Liver (tissue), 9 donors: Measurements from ENCODE around the gene ACADSB. TPM values are rescaled to one million over a fixed set of nuclear protein-coding genes. Genes with fewer than 3 reads are reported as not detected.

Experiments
- DNase-seq: peaks from one replicate; pipeline ENCODE4 v3.0.0-alpha.2; 2017; ENCODE audit warnings: low spot score
- H3K27ac ChIP-seq, 2 donors: one replicate each; pipeline ENCODE4 v1.7.0; 2013; ENCODE audit warnings: inconsistent platforms in 2 of 2, low read length in 2 of 2, control low read depth in 1 of 2, low read depth in 1 of 2, mild to moderate bottlenecking in 1 of 2
- H3K27me3 ChIP-seq, 4 donors: one replicate each; pipeline versions ENCODE4 v1.6.1 to v1.7.0; 2013; ENCODE audit warnings: low read length in 3 of 4, inconsistent platforms in 1 of 4, mild to moderate bottlenecking in 1 of 4, moderate library complexity in 1 of 4; ENCODE audit not compliant: control insufficient read depth in 4 of 4, insufficient read depth in 4 of 4
- H3K36me3 ChIP-seq, 4 donors: one replicate each; pipeline versions ENCODE4 v1.6.1 to v1.7.0; 2013; ENCODE audit warnings: low read length in 3 of 4, mild to moderate bottlenecking in 3 of 4, low read depth in 1 of 4, moderate library complexity in 1 of 4; ENCODE audit not compliant: control insufficient read depth in 4 of 4, insufficient read depth in 3 of 4
- H3K4me1 ChIP-seq, 4 donors: one replicate each; pipeline versions ENCODE4 v1.6.1 to v1.7.0; 2013; ENCODE audit warnings: low read length in 3 of 4, mild to moderate bottlenecking in 3 of 4, moderate library complexity in 1 of 4; ENCODE audit not compliant: control insufficient read depth in 4 of 4, insufficient read depth in 4 of 4
- H3K4me3 ChIP-seq, 3 donors: one replicate each; pipeline versions ENCODE4 v1.6.1 to v1.7.0; 2013; ENCODE audit warnings: low read length in 3 of 3, control low read depth in 1 of 3, low read depth in 1 of 3, mild to moderate bottlenecking in 1 of 3
- H3K9ac ChIP-seq, 2 donors: one replicate each; pipeline ENCODE4 v1.7.0; 2013; ENCODE audit warnings: low read length in 2 of 2, mild to moderate bottlenecking in 2 of 2, moderate library complexity in 2 of 2, control low read depth in 1 of 2, low read depth in 1 of 2
- H3K9me3 ChIP-seq, 4 donors: one replicate each; pipeline versions ENCODE4 v1.6.1 to v1.7.0; 2013; ENCODE audit warnings: low read length in 3 of 4; ENCODE audit not compliant: control insufficient read depth in 4 of 4
- EGR1 ChIP-seq, 2 donors: IDR thresholded peaks; 2 replicates each; pipeline ENCODE4 v1.6.1; 2016 to 2018; ENCODE audit warnings: antibody characterized with exemption in 2 of 2, low read depth in 2 of 2
- FOXA1 ChIP-seq: IDR thresholded peaks from 2 replicates; pipeline ENCODE4 v1.6.1; 2016; ENCODE audit warnings: antibody characterized with exemption
- FOXA2 ChIP-seq: IDR thresholded peaks from 2 replicates; pipeline ENCODE4 v1.6.1; 2016; ENCODE audit warnings: antibody characterized with exemption
- GABPA ChIP-seq, 2 donors: IDR thresholded peaks in 1 of 2; conservative IDR thresholded peaks in 1 of 2; 2 replicates each; pipeline ENCODE4 v1.6.1; 2016; ENCODE audit warnings: antibody characterized with exemption in 2 of 2, mild to moderate bottlenecking in 1 of 2, moderate library complexity in 1 of 2
- HNF4A ChIP-seq, 2 donors: conservative IDR thresholded peaks; 2 replicates each; pipeline ENCODE4 v1.6.1; 2016; ENCODE audit warnings: antibody characterized with exemption in 2 of 2, mild to moderate bottlenecking in 2 of 2
- HNF4G ChIP-seq: IDR thresholded peaks from 2 replicates; pipeline ENCODE4 v1.6.1; 2016; ENCODE audit warnings: antibody characterized with exemption
- JUND ChIP-seq, 2 donors: IDR thresholded peaks; 2 replicates each; pipeline ENCODE4 v1.6.1; 2016; ENCODE audit warnings: antibody characterized with exemption in 2 of 2
- NR2F2 ChIP-seq: IDR thresholded peaks from 2 replicates; pipeline ENCODE4 v1.6.1; 2016; ENCODE audit warnings: antibody characterized with exemption
- RAD21 ChIP-seq, 2 donors: IDR thresholded peaks; 2 replicates each; pipeline ENCODE4 v1.6.1; 2016; ENCODE audit warnings: antibody characterized with exemption in 2 of 2, mild to moderate bottlenecking in 2 of 2
- RXRA ChIP-seq, 2 donors: IDR thresholded peaks; 2 replicates each; pipeline ENCODE4 v1.6.1; 2017 to 2018; ENCODE audit warnings: antibody characterized with exemption in 2 of 2, mild to moderate bottlenecking in 1 of 2
- SP1 ChIP-seq: IDR thresholded peaks from 2 replicates; pipeline ENCODE4 v1.6.1; 2018; ENCODE audit warnings: antibody characterized with exemption, mild to moderate bottlenecking
- TAF1 ChIP-seq: conservative IDR thresholded peaks from 2 replicates; pipeline ENCODE4 v1.6.1; 2016; ENCODE audit warnings: antibody characterized with exemption, mild to moderate bottlenecking
- YY1 ChIP-seq: IDR thresholded peaks from 2 replicates; pipeline ENCODE4 v1.6.1; 2016; ENCODE audit warnings: antibody characterized with exemption, mild to moderate bottlenecking
- polyA plus RNA-seq, 2 donors: library from polyadenylated mRNA; stranded (reverse) in 1 of 2; unstranded in 1 of 2; fragments of 200-250 nt in 1 of 2; fragments of >200 nt in 1 of 2; fragmentation: Nextera tagmentation in 1 of 2; extraction: Ambion mirVana in 1 of 2; gene quantifications; one replicate each; pipeline versions ENCODE4 v1.2.1 to v1.2.3, GENCODE V29; 2013 to 2015
- total RNA-seq, 2 donors: library from RNA; depleted of rRNA; stranded (reverse); fragments of >200 nt; gene quantifications; one replicate each; pipeline ENCODE4 v1.2.3, GENCODE V29; 2014
- TF ChIP-seq, protein P1 (sequence below): IDR thresholded peaks from 2 replicates; pipeline ENCODE4 v1.6.1; 2016; ENCODE audit warnings: antibody characterized with exemption, mild to moderate bottlenecking
- TF ChIP-seq, protein P2 (sequence below): IDR thresholded peaks from 2 replicates; pipeline ENCODE4 v1.6.1; 2016; ENCODE audit warnings: antibody characterized with exemption
- TF ChIP-seq, protein P3 (sequence below): IDR thresholded peaks from 2 replicates; pipeline ENCODE4 v1.6.1; 2016; ENCODE audit warnings: antibody characterized with exemption
- TF ChIP-seq, protein P4 (sequence below): IDR thresholded peaks from 2 replicates; pipeline ENCODE4 v1.6.1; 2016; ENCODE audit warnings: antibody characterized with exemption
- TF ChIP-seq, protein P5 (sequence below): fragments of 150-350 bp; IDR thresholded peaks from 2 replicates; pipeline ENCODE4 v1.5.1; 2017; ENCODE audit warnings: improper control_type of control experiment, low read depth, low read length; ENCODE audit not compliant: missing input control
- donor health status: healthy.
- donor health status: healthy.
- donor health status: healthy.
- donor health status: healthy.
- donor health status: healthy.

The ACADSB gene
- total and polyA plus RNA-seq, 4 donors: 97.9 to 164 (median 110) TPM

DNA sequence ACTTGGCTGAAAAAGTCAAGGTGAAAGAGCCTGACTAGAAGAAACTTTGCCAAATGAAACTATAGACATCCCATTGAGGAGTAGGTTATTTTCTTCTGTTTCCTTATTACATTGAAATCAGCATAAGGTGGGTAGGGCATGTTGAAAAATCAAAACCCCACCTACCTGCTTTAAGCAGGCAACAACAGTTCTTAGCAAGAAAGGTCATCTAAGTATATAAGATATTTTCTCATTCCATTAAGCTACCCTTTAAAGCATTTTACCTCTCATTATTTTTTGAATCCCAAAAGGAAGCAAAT is 30.8 kb downstream of the ACADSB start:
- DNase-seq: no peak
- Histone ChIP-seq H3K9ac (peak overlapping the region in 1 of 2 donors; percentile 11), H3K9me3 (peaks cover 0 to 6% (median 0%) of the 10 kb centered on the region in 4 donors), H3K27ac (peak overlapping the region; percentile 86 to 88), H3K27me3 (no peaks in the 10 kb centered on the region), H3K4me3 (no peak overlapping the region), H3K36me3 (peaks cover 3 to 25% (median 12%) of the 10 kb centered on the region in 4 donors), H3K4me1 (peaks cover 12 to 32% (median 21%) of the 10 kb centered on the region in 4 donors)
- TF ChIP-seq EGR1 (IDR thresholded peaks at IDR 0.05; ENCODE audit: low read depth in 2 of 2): no peak
- TF ChIP-seq FOXA2: no peak
- no peak for TF ChIP-seq HNF4A (conservative IDR thresholded peaks at IDR 0.05)
- no peak for TF ChIP-seq RAD21 (IDR thresholded peaks at IDR 0.05)
- TF ChIP-seq FOXA1: no peak
- no peak for TF ChIP-seq NR2F2
- no peak for TF ChIP-seq SP1
- TF ChIP-seq YY1: no peak
- TF ChIP-seq GABPA (IDR thresholded peaks at IDR 0.05 in 1 of 2, conservative IDR thresholded peaks at IDR 0.05 in 1 of 2): no peak
- TF ChIP-seq, protein P1, sequence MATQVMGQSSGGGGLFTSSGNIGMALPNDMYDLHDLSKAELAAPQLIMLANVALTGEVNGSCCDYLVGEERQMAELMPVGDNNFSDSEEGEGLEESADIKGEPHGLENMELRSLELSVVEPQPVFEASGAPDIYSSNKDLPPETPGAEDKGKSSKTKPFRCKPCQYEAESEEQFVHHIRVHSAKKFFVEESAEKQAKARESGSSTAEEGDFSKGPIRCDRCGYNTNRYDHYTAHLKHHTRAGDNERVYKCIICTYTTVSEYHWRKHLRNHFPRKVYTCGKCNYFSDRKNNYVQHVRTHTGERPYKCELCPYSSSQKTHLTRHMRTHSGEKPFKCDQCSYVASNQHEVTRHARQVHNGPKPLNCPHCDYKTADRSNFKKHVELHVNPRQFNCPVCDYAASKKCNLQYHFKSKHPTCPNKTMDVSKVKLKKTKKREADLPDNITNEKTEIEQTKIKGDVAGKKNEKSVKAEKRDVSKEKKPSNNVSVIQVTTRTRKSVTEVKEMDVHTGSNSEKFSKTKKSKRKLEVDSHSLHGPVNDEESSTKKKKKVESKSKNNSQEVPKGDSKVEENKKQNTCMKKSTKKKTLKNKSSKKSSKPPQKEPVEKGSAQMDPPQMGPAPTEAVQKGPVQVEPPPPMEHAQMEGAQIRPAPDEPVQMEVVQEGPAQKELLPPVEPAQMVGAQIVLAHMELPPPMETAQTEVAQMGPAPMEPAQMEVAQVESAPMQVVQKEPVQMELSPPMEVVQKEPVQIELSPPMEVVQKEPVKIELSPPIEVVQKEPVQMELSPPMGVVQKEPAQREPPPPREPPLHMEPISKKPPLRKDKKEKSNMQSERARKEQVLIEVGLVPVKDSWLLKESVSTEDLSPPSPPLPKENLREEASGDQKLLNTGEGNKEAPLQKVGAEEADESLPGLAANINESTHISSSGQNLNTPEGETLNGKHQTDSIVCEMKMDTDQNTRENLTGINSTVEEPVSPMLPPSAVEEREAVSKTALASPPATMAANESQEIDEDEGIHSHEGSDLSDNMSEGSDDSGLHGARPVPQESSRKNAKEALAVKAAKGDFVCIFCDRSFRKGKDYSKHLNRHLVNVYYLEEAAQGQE: no peak
- no peak for TF ChIP-seq JUND (IDR thresholded peaks at IDR 0.05)
- TF ChIP-seq, protein P2, sequence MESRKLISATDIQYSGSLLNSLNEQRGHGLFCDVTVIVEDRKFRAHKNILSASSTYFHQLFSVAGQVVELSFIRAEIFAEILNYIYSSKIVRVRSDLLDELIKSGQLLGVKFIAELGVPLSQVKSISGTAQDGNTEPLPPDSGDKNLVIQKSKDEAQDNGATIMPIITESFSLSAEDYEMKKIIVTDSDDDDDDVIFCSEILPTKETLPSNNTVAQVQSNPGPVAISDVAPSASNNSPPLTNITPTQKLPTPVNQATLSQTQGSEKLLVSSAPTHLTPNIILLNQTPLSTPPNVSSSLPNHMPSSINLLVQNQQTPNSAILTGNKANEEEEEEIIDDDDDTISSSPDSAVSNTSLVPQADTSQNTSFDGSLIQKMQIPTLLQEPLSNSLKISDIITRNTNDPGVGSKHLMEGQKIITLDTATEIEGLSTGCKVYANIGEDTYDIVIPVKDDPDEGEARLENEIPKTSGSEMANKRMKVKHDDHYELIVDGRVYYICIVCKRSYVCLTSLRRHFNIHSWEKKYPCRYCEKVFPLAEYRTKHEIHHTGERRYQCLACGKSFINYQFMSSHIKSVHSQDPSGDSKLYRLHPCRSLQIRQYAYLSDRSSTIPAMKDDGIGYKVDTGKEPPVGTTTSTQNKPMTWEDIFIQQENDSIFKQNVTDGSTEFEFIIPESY: no peak
- no peak for TF ChIP-seq RXRA (IDR thresholded peaks at IDR 0.05)
- TF ChIP-seq, protein P3, sequence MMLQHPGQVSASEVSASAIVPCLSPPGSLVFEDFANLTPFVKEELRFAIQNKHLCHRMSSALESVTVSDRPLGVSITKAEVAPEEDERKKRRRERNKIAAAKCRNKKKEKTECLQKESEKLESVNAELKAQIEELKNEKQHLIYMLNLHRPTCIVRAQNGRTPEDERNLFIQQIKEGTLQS: no peak
- TF ChIP-seq HNF4G: no peak
- TF ChIP-seq, protein P4, sequence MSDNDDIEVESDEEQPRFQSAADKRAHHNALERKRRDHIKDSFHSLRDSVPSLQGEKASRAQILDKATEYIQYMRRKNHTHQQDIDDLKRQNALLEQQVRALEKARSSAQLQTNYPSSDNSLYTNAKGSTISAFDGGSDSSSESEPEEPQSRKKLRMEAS: no peak
- no peak for TF ChIP-seq TAF1
- TF ChIP-seq, protein P5, sequence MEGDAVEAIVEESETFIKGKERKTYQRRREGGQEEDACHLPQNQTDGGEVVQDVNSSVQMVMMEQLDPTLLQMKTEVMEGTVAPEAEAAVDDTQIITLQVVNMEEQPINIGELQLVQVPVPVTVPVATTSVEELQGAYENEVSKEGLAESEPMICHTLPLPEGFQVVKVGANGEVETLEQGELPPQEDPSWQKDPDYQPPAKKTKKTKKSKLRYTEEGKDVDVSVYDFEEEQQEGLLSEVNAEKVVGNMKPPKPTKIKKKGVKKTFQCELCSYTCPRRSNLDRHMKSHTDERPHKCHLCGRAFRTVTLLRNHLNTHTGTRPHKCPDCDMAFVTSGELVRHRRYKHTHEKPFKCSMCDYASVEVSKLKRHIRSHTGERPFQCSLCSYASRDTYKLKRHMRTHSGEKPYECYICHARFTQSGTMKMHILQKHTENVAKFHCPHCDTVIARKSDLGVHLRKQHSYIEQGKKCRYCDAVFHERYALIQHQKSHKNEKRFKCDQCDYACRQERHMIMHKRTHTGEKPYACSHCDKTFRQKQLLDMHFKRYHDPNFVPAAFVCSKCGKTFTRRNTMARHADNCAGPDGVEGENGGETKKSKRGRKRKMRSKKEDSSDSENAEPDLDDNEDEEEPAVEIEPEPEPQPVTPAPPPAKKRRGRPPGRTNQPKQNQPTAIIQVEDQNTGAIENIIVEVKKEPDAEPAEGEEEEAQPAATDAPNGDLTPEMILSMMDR: no peak
